Measurements from ENCODE around the gene TRAF4. TPM values are rescaled to one million over a fixed set of nuclear protein-coding genes. Genes with fewer than 3 reads are reported as not detected.

Gene TRAF4
- total and polyA plus RNA-seq, 10 of the 15 experiments (the other 5 are each of a cell fraction or from before 2014, with no cell fraction given) = 3.7 to 197 (median 66.4) TPM

- peak; percentile 78; the same call in 1 of the 2 replicates for TF ChIP-seq ZNF592 (IDR thresholded peaks at IDR 0.05)
- TF ChIP-seq CEBPB (IDR thresholded peaks at IDR 0.05; ENCODE audit: borderline replicate concordance in 1 of 2, low read depth in 2 of 2, low read length in 2 of 2) = no peak
- no peak for TF ChIP-seq BRCA1 (IDR thresholded peaks at IDR 0.05; ENCODE audit: low read depth, low read length)
- peak; percentile 49; the same call in 1 of the 2 replicates for TF ChIP-seq PKNOX1 (IDR thresholded peaks at IDR 0.05)
- no peak for TF ChIP-seq CHD1 (IDR thresholded peaks at IDR 0.05; ENCODE audit: low read depth, low read length)
- peak; percentile 97; the same call in 1 of the 2 replicates for TF ChIP-seq SMARCA5 (IDR thresholded peaks at IDR 0.05)
- TF ChIP-seq MTA3 (IDR thresholded peaks at IDR 0.05; ENCODE audit: borderline replicate concordance, low read length) = 0 out of 2 replicates have a peak, but pooled peaks have one; percentile 27
- TF ChIP-seq BHLHE40 (IDR thresholded peaks at IDR 0.05; ENCODE audit: borderline replicate concordance in 1 of 2, low read depth in 2 of 2, low read length in 1 of 2) = peak; percentile 39 to 49; a peak in 2 of 4 replicates
- TF ChIP-seq ZNF384 (IDR thresholded peaks at IDR 0.05; ENCODE audit: borderline replicate concordance, low read depth, low read length) = peak; percentile 8; the same call in 1 of the 2 replicates
- peak; percentile 76 for TF ChIP-seq RAD21 (IDR thresholded peaks at IDR 0.05; ENCODE audit: insufficient read depth, low read depth, low read length)
- no peak for TF ChIP-seq ZSCAN29 (IDR thresholded peaks at IDR 0.05)
- peak; percentile 69; the same call in 1 of the 3 replicates for TF ChIP-seq POU2F2 (IDR thresholded peaks at IDR 0.05; ENCODE audit: borderline replicate concordance, low read depth, low read length)
- no peak for TF ChIP-seq FOXK2 (IDR thresholded peaks at IDR 0.05)
- TF ChIP-seq LARP7 (IDR thresholded peaks at IDR 0.05) = no peak
- TF ChIP-seq TARDBP (IDR thresholded peaks at IDR 0.05; ENCODE audit: borderline replicate concordance) = no peak
- peak; percentile 22; the same call in 1 of the 2 replicates for TF ChIP-seq PML (IDR thresholded peaks at IDR 0.05; ENCODE audit: low read length)
- no peak for TF ChIP-seq SRF (IDR thresholded peaks at IDR 0.05; ENCODE audit: low read depth in 2 of 2, low read length in 2 of 2)
- TF ChIP-seq POLR2A (IDR thresholded peaks at IDR 0.05; ENCODE audit: low read depth, low read length) = peak; percentile 78
- TF ChIP-seq SMC3 (IDR thresholded peaks at IDR 0.05; ENCODE audit: borderline replicate concordance, low read length) = peak; percentile 99
- TF ChIP-seq ZNF207 (IDR thresholded peaks at IDR 0.05; ENCODE audit: borderline replicate concordance) = peak; percentile 82
- TF ChIP-seq ATF3 (IDR thresholded peaks at IDR 0.05; ENCODE audit: borderline replicate concordance, extremely low read depth, low read depth, low read length) = peak; percentile 49; the same call in 1 of the 2 replicates
- no peak for TF ChIP-seq HDAC6 (IDR thresholded peaks at IDR 0.05; ENCODE audit: unreplicated experiment)
- TF ChIP-seq IRF4 (IDR thresholded peaks at IDR 0.05; ENCODE audit: low read depth, low read length) = peak; percentile 72; the same call in 1 of the 2 replicates
- 0 out of 2 replicates have a peak, but pooled peaks have one; percentile 11 for TF ChIP-seq CREB1 (IDR thresholded peaks at IDR 0.05; ENCODE audit: low read depth)
These were observed 6.6 kb downstream of the TRAF4 start (continued) for GRCh38 chr17:28750178-28751047.
